ENCODE results near the gene POLR3E.

- no peak for TF ChIP-seq TCF4 (CRISPR knock-in tag; IDR thresholded peaks at IDR 0.05; ENCODE audit: borderline replicate concordance)
- TF ChIP-seq ZNF70 (CRISPR knock-in tag; IDR thresholded peaks at IDR 0.05): no peak
Observed at GRCh38 chr16:22314661-22315626, 17.7 kb downstream of the POLR3E start.
